ENCODE results near the gene CDH4.

Gene CDH4

DNA sequence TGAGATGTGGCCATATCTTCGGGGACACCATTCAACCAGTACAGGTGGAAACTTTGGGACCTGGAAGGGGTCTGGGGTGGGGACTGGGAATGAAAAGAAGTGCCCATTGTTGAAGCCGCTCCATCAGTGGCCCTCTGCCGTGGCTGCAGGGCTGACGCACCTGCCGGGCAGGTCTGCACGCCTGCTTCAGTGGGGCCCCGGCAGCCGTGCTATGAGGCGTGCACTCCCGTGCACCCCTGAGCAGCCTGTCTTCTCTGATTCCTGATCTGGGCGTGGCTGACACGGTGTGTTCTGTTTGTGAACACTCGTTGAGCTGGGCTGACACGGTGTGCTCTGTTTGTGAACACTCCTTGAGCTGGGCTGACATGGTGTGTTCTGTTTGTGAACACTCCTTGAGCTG lies 657.8 kb downstream of the CDH4 start:
- H3K27ac ChIP-seq: no peak overlapping the region
- TF ChIP-seq, protein P1, sequence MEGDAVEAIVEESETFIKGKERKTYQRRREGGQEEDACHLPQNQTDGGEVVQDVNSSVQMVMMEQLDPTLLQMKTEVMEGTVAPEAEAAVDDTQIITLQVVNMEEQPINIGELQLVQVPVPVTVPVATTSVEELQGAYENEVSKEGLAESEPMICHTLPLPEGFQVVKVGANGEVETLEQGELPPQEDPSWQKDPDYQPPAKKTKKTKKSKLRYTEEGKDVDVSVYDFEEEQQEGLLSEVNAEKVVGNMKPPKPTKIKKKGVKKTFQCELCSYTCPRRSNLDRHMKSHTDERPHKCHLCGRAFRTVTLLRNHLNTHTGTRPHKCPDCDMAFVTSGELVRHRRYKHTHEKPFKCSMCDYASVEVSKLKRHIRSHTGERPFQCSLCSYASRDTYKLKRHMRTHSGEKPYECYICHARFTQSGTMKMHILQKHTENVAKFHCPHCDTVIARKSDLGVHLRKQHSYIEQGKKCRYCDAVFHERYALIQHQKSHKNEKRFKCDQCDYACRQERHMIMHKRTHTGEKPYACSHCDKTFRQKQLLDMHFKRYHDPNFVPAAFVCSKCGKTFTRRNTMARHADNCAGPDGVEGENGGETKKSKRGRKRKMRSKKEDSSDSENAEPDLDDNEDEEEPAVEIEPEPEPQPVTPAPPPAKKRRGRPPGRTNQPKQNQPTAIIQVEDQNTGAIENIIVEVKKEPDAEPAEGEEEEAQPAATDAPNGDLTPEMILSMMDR (IDR thresholded peaks at IDR 0.05): no peak
- no peak for TF ChIP-seq ZFX (IDR thresholded peaks at IDR 0.05; ENCODE audit: borderline replicate concordance)

DNA sequence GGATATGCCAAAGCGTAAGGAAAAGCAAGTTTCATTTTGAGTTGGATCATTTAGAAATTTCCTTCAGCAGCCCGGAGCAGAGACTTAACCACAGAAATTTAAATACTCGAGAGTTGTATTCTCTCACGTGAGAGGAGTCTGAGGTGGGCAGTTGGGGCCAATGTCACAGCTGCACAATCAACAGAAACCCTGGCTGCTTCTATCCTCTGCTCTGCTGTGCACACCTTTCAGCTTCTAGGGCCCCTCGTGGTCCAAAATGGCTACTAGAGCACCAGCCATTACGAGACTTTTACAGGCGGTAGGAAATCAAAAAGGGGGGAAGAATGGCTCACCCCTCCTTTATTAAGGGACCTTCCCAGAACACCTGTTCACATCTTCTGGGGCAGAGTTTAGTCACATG lies 659.8 kb downstream of the CDH4 start:
- H3K27ac ChIP-seq: no peak overlapping the region
- no peak for TF ChIP-seq ZFX (IDR thresholded peaks at IDR 0.05; ENCODE audit: borderline replicate concordance)

DNA sequence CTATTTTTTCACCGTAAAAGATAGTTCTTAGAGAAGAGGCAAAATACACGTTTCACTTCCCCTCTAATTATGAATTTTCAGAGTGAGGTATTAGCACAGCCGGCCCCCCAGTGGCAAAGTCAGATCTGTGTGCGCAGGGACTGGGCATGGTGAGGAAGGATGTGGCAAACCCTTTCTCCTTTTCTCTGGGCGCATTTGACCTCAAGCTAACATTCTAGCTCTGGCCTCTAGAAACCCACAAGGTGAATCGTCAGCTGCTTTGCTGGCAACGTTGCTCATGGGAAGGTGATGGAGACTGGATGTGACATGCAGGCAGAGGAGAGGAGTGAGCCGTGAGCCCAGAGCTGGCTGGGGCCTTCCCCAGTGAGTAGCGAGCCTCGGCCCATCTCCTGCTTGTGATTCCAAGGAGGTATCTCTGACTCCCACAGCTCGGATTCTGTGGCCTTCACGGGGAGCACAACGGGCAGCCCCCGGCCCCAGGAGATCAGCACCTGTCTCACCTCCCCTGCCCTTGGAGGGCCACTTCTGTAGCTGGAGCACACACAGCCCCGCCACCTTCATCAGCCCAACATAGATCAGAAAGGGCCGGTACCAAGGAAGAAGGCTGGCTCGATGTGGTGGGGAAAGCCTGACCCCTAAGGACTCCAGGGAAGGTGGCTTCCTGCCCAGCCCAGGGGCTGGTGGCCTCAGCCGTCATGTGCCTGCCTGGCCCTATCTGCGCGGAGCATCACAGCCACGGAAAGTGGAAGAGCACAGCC lies 660.8 kb downstream of the CDH4 start:
- TF ChIP-seq, protein P1 (IDR thresholded peaks at IDR 0.05): no peak
- no peak for TF ChIP-seq ZFX (IDR thresholded peaks at IDR 0.05; ENCODE audit: borderline replicate concordance)
- H3K27ac ChIP-seq: no peak overlapping the region

DNA sequence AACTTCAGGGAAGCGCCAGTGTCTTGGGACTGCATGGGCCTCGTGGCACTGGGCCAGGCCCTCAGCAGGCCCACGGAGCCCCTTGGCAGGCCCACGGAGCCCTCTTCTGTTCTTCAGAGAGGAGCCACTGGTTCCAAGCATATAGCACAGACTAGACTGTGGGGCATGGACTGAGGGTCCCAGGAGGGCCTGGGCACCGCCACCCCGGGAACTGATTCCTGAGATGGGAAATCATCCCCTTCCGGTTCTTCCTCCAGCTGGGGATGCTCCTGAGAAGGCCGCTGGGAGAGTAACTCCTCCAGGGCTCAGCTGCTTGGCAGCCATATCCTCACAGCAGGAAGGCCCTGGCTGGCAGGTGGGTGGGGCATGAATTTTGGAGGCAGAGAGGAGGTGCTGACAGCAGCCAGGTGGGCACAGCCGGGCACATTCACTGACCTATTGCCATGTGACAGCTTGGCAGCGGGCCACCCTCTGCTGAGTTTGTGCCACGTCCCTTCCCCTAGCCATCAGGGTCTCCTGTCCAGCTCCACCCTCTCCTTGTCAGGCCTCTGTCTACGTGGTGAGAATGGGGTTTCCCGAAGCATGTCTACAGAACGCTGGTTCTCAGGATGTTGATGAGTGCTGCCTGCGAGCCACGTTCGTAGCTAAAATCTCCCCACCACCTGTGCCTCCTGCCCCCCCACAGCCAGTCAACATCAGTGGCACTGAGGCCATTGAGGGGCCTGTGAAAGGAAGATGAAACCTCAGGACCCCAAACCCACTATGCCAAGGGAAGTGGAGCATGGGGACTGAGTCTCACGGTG lies 661.6 kb downstream of the CDH4 start:
- H3K27ac ChIP-seq: no peak overlapping the region
- TF ChIP-seq, protein P1 (IDR thresholded peaks at IDR 0.05): no peak
- no peak for TF ChIP-seq ZFX (IDR thresholded peaks at IDR 0.05; ENCODE audit: borderline replicate concordance)

DNA sequence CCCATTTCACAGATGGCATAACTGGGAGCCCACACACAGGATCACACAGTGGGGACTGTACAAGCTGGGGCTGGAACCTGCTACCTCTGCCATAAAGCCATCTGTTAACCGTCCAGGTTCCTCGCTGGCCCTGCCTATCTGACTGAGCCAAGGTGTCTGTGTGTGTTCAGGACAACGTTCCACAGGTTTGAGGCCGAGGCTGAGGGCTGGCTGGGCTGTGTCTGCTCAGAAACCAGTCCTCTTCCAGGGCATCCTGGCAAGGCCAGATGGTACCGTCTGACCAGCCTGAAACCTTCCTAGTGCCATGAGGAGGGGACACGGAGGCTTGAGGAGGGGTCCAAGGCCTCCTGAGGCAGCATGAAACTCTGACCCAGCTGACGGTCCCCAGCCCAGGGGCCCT lies 663.0 kb downstream of the CDH4 start:
- no peak overlapping the region for H3K27ac ChIP-seq
- TF ChIP-seq, protein P1 (IDR thresholded peaks at IDR 0.05): no peak
- no peak for TF ChIP-seq ZFX (IDR thresholded peaks at IDR 0.05; ENCODE audit: borderline replicate concordance)

DNA sequence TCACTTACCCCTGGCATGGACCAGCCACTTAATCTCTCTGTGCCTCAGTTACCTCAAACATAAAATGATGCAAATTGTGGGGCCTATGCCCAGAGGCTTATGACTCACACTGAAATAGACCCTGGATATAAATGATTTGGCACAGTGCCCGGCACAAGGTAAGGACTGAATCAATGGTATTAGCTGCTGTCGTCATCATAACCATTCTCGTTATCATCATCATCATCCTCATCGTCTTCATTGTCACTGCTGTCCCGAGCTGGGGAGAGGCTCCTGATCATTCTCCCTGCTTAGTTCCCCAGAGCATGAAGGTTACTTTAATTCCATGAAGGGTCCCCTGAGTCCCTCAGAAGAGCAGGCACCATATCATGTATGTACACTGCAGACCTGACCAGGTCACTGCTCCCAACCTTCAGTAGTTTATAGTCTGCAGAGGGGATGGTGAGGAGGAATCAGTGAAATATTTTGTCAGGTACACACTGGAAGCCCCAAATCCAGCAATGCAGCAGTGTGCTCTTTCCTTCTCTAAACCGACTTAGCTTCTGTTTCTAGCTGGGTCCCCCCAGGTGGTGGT lies 664.3 kb downstream of the CDH4 start:
- no peak for TF ChIP-seq ZFX (IDR thresholded peaks at IDR 0.05; ENCODE audit: borderline replicate concordance)
- TF ChIP-seq, protein P1 (IDR thresholded peaks at IDR 0.05): no peak
- H3K27ac ChIP-seq: no peak overlapping the region

DNA sequence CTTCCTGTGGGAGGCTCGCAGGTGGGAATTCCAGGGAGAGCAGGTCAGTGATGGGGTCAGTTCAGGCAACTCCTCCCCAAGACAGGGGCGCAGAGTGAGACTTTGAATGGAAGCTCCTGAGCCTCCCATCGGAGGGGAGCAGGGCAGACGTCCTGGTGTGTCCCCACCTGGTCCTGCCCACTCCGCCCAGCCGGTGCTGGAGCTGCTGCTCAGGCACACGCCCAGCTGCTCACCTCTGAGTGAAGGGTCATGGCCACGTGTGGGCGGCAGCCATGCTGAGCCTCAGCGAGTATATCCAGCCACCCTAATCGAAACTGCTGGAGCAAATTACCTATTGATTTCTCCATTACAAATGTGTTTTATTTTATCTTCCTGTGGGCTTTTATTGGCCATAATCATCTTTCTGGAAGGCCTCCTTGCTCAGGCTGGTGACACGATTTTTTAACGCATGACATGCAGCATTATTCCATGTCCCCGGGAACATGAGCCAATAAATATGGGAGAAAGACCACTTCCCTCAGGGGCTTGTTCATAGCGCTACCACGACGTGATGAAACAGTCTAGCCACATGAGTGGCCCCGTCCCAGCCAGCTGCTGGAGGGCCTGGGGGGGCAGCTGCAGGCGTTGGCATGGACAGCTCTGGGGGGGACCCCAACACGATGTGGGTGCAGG lies 665.5 kb downstream of the CDH4 start:
- H3K27ac ChIP-seq: no peak overlapping the region
- TF ChIP-seq ZFX (IDR thresholded peaks at IDR 0.05; ENCODE audit: borderline replicate concordance): no peak
- TF ChIP-seq, protein P1 (IDR thresholded peaks at IDR 0.05): no peak
